NCI-H460 (cell line): ENCODE measurements around the gene FCF1. TPM values are rescaled to one million over a fixed set of nuclear protein-coding genes. Genes with fewer than 3 reads are reported as not detected.
"Not testable (repeated sequence)": the region's sequence is repeated elsewhere in the genome, so short reads cannot be mapped to it uniquely, and the experiment has no call there.

Experiments used
- DNase-seq: peaks from one replicate; pipeline ENCODE4 v3.0.0-alpha.2; 2016; ENCODE audit warnings: low read depth; ENCODE audit errors: extremely low read depth
- total RNA-seq: library from RNA; depleted of rRNA; stranded (reverse); fragments of >200 nt; shearing (Covaris generic); gene quantifications from 2 replicates; pipeline ENCODE4 v1.2.3, GENCODE V29; 2014

Gene FCF1
- total RNA-seq, 1 experiment from 2014 or later, result 59.5 TPM

DNA sequence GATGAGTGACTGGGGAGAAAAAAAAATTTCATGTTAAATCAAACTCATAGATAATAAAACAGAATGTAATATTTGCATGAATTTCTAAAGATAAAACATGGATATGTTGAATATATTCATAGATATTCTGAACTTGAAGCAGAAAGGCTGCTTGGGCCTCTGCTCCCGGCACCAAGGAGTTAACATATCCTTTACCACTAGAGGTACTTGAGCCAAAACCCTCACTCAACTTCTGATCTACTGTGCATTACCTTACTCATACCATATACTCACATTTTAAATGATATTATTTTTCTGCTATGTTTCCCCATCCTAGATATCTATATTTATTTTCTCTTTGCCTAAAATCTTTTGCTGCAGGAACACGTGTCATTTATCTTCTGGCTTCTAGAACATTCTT, 15.0 kb upstream of the FCF1 start:
- no peak for DNase-seq

DNA sequence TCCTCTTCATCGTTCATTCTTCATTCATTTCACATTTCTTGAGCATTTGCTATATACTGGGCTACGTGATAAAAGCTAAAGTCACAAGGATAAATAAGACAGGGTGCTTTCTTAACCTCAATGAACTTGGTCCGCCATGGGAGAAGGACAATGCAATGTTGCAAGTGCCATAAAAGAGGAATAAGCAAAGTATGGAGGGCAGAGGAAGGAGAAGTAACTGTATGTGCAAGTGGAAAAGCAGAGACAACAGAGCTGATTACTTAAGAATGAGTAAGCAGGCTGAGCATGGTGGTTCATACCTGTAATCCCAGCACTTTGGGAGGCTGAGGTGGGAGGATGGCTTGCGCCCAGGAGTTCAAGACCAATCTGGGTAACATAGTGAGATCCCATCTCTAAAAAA, 14.5 kb upstream of the FCF1 start:
- DNase-seq, result no peak

DNA sequence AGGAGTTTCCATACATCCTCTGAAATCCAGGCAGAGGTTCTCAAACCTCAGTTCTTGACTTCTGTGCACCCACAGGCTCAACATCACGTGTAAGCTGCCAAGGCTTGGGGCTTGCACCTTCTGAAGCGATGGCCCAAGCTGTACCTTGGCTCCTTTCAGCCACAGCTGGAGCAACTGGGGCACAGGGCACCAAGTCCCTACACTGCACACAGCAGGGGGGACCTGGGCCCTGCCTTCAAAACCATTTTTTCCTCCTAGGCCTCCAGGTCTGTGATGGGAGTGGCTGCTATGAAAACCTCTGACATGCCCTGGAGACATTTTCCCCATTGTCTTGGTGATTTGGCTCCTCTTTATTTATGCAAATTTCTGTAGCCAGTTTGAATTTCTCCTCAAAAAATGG, 10.7 kb upstream of the FCF1 start:
- no peak for DNase-seq

DNA sequence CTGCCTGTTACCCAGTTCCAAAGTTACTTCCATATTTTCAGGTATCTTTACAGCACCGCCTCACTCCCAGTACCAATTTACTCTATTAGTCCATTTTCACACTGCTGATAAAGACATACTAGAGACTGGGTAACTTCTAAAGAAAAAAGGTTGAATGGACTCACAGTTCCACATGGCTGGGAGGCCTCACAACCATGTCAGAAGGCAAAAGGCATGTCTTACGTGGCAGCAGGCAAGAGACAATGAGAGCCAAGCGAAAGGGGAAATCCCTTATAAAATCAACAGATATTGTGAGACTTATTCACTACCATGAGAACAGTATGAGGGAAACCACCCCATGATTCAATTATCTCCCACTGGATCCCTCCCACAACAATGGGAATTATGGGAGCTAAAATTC, 9.9 kb upstream of the FCF1 start:
- no peak for DNase-seq

DNA sequence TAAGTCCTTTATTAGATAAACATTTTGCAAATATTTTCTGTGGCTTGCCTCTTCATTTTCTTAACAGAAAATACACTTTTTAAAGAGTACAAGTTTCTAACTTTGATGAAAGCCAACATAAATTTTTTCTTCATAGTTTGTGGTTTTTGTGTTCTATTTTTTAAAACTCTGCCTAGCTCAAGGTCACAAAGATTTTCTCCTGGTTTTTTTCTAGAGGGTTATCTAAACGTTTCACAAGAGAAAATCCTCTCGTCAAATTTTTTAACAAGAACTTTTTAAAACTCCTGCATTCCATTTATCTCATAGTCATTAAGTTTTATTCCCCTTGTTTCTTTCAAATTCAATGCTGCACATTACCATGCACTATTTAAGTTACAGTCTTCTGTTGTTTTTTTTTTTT, 8.3 kb upstream of the FCF1 start:
- no peak for DNase-seq

DNA sequence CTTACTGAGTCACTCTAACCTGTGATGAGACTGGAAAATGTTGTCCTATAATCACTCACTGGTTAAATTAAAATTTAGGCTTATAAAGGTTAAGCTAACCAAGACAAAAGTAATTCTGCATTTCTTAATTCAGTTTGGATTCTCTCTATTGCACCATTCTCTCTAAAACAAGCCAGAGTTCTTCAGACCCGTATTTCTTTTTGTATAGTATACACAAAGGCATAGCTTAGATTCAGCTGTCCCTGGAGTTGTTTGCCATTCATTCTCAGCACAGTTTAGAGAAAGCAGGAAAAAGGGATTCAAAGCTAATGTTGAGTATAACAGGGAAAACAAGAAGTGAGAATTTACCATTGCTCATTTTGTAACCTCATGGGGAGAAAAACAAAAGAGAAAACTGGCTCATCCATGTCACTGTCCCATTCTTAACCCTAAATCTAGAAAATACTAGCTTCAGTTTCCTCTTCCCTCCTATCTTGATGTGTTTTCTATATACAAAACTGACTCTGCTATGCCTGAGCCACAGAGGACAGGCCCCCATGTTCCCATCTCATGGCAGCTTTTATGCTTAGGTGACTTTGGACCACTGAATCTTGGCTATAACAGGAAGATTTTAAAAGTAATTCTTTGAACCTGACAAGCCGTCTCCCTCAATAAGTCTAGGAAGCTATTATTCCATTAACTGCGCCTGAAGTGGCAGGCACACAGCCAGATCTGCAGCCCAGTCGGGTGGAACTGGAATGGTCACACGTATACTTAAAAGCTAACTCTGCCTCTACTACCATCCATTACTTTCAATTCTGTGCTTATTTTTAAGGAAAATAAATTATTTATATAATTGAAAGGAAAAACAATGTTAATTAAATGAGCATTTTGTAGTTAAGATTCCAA, 7.1 kb upstream of the FCF1 start:
- no peak for DNase-seq

DNA sequence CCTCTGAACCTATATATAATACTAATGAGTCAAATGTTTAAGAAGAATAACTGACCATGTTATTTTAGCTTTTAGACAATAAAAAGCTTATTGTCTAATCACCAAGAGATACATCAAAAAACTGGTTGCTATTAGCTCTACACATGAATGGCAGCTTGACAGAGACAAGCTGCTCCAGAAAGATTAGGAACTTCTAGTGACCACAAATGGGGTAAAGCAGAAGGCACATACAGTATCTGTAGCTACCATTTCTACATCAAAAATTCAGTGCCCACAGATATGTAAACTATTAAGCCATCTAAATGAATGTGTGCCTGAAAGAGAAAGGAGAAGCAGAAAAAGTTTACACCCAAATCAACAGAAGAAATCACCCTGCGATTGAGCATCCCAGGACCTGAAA, 2.5 kb upstream of the FCF1 start:
- no peak for DNase-seq

DNA sequence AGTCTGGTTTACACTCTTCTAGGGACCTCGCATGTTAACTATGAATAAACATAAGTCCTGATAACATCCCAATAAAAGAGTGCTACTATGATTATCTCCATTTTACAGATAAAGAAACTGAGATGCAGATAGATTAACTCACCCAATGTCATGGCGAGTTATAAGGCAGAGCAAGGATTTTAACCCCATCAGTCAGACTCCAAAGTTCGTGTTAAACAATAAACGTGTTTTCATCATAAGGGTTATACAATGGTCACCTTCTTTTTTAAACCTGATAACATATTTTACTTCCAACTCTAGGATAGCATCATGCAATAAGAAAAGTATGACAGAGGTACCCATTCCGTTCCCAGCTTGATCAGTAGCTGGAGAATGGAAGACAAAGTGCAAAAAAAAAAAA, 1.3 kb upstream of the FCF1 start:
- no peak for DNase-seq

DNA sequence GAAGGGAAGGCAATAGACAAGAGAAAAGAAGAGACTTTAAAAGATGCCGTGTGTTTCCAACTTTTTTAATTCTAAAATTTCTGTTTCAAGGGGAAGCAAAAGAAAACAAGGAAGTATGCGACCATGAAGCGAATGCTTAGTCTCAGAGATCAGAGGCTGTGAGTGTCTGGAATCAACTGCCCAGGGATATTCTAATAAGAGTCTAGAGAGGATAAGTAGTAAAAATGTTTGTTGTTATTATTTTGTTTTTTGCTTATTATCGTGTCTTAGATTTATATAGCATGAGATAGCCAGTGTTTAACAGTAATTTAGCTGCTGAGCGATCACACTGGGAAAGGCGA, 421 bp downstream of the FCF1 start:
- DNase-seq, result no peak

DNA sequence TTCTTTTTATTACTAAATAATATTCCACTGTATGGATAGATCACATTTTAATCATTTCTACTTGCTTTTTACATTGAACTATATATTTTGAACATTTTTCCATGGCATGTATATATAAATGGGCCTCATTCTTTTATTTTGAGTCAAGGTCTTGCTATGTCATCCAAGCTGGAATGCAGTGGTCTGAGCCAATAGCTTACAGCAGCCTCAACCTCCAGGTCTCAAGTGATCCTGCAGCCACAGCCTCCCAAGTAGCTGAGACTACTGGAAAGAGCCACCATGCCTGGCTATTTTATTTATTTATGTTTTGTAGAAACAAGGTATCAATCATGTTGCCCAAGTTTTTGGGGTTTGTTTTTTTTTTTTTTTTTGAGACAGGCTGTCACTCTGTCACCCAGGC, 7.6 kb downstream of the FCF1 start:
- DNase-seq, result no peak

DNA sequence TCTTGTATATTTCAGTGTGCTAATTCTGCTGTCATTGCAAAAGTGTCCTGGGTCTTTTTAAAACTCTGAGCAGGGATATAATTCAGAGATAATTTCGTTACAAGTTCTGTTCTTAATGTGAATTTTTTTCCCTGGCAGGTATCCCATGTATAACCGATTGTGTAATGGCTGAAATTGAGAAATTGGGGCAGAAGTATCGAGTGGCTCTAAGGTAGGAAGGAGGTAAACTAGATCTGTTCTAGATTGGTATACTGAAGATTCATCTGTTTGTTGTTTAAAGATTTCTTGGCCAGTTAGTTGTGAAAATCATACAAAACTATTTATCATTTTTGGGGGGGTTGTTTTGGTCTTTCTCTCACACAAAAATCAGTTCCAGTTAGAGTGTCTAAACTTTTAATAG, 10.2 kb downstream of the FCF1 start:
- no peak for DNase-seq

DNA sequence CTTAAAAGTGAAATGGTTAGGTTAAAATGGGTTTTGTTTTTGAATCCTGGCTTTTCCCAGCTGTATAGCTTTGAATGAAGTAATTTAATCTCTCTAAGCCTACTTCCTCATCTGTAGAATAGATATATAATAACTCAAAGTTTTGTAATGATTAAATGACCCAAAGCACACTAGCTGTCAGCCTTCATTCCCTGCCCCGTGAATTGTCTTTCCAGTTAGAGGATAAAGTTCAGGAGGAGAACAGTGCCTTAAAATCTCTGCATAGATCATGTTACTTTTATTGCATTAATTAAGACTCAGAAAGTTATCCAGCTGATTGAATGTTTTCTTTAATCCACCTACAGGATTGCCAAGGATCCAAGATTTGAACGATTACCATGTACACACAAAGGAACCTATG, 19.4 kb downstream of the FCF1 start:
- DNase-seq, result no peak

DNA sequence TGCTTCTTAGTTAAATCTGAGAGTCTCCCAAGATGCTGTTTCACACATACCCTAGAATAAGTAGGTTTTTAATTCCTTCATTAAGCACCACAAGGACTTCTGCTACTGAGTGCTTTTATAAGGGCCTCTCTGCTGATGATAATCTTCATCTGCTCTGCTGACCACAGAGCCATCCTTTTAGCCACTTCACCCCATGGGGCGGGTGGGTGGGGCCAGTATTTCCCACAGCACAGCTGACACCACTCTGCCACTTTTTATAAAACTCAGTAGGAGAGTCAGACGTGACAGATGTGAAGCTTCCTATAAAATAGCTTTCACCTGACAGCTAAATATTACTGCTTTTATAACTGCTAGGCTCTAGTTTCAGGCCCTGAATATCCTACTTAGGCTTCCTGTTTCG, 20.3 kb downstream of the FCF1 start:
- DNase-seq, result no peak

DNA sequence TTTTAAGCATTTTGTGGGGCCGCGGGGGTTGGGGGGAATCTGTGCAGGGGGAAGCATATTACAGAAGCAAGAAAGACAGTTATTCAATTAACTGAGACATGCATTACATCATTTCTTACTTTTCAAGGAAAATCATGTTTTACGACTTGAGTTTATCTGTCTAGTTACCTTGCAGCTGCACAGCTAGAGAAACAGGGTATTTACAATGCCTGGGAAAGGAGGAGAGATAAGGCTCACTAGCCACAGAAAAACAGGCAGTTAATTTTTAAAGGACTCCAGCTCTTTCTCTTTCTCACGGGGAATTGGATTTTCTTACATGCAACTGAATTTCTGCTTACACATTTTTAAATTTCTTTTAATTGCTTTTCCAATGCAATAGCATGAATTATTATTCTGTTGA, 22.2 kb downstream of the FCF1 start:
- DNase-seq, result no peak

DNA sequence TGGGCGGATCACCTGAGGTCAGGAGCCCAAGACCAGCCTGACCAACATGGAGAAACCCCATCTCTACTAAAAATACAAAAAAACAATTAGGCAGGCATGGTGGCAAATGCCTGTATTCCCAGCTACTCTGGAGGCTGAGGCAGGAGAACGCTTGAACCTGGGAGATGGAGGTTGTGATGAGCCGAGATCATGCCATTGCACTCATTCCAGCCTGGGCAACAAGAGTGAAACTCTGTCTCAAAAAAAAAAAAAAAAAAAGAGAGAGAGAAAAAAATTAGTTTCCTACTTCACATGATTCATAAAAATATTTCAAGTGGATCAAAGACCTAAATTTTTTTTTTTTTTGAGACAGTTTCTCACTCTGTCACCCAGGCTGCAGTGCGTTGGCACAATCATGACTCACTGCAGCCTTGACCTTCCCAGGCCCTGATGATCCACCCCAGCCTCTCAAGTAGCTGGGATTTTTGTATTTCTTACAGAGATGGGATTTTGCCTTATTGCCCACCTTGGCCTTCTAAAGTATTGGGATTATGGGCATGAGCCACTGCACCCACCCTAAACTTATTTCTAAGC, 24.9 kb downstream of the FCF1 start:
- DNase-seq, result no peak

DNA sequence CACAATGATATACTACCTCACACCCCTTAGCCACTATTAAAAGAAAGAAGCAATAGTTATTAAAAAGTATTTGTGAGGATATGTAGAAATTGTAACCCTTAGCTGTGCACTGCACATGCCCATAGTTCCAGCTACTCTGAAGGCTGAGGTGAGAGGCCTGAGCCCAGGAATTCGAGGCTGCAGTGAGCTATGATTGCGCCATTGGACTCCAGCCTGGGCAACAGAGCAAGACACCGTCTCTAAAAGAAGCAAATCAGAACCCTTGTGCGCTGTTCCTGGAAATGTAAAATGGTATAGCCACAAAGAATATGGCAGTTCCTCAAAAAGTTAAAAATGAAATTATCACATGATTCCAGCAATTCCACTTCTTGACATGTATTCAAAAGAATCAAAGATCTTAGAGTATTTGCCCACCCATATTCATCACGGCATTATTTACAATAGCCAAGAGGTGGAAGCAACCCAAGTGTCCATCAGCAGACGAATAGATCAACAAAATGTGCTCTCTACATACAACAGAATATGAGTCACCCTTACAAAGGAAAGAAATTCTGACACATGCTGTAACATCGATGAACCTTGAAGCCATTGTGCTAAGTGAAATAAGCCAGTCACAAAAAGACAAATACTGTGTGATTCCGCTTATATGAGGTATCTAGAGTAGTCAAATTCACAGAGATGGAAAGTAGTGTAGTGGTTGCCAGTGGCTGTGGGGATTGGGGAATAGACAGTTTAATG, 26.5 kb downstream of the FCF1 start:
- no peak for DNase-seq

DNA sequence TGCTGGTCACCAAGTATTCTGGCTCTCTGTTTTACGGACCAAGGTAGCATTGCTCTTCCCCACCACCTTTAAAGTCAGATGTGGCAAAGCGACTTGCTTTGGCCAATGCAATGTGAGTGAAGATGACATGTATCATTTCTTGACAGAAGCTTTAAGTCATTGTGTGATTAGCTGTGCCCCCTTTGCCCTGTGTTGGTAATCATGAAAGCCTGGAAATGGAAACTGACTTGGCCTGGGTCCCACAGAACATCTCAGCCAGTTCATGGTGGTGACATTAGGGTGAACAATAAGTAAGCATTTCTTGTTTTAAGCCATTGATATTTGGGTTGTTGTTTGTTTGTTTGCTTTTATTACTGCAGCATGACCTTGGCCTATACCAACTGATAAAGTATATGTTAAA, 34.3 kb downstream of the FCF1 start:
- no peak for DNase-seq

DNA sequence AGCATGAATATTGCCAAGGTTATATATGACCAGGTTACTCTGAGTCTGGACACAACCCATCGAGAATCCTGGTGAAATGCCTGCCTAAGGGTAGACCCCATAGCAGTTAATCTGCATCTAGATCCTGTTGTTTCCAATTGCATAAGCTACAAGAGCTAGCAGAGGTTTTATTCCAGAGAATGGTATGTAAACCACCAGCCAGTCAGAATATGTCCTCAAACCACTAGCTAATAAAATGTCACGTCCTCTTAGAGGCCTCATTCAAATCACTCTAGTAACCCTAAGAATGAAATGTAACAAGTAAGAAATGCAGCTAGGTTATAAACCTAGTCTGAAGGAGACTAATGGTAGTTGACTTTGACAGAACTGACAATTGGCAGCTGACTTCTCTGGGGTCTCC, 41.2 kb downstream of the FCF1 start:
- DNase-seq, result no peak

DNA sequence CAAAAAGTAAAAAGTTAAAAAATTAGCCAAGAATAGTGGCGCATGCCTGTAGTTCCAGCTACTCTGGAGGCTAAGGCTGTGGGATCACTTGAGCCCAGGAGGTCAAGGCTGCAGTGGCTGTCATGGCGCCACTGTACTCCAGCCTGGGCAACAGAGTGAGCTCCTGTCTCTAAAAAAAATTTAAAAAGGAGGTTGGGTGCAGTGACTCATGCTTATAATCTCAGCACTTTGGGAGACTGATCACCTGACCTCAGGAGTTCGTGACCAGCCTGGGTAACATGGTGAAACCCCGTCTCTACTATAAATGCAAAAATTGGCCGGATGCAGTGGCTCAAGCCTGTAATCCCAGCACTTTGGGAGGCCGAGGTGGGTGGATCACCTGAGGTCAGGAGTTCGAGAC, 42.0 kb downstream of the FCF1 start:
- no peak for DNase-seq

DNA sequence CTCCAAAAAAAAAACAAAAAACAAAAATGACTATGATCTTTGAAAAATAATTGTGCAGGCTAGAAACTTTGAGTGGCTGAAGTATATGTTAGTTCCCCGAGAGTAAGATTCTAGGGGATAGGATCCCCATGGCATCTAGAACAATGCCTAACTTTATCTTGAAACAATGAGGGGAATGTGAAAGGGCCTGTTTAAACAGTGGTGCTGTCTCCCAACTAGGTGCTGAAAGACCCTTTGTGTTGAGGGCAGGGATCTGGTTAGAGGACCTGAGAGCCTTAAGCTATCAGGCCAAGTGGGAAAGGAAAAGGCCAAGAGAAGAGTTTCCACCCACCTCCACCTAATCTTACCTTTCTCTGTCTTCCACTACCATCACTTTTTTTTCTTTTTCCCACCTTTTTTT, 43.4 kb downstream of the FCF1 start:
- no peak for DNase-seq

DNA sequence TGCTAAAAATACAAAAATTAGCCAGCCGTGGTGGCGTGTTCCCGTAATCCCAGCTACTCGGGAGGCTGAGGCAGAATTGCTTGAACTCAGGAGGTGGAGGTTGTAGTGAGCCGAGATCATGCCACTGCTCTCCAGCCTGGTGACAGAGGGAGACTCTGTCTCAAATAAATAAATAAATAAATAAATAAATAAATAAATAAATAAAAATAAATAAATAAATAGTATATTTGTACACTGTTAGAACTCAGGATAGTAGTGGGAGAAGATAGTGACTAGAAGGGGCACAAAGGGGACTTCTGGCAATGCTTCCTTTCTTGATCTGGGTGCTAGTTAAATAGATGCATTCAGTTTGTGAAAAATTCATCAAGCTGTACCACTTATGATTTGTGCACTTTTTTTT, 45.6 kb downstream of the FCF1 start:
- not testable (repeated sequence) for DNase-seq
